GM10248 (cell line): Measurements from ENCODE around the gene FMNL3.

ENCODE experiments used
- CTCF ChIA-PET: fragments of 300-600 bp; sonication (Branson Sonifier 250); formaldehyde crosslinking; extraction: SDS; loops from one replicate; lab custom pipeline; 2021; ENCODE audit warnings: antibody characterized with exemption; lab: Yijun Ruan, JAX
- POLR2A ChIA-PET: fragments of 350-650 bp; sonication (Branson Sonifier 250); formaldehyde crosslinking; extraction: SDS; loops from one replicate; lab custom pipeline; 2020; ENCODE audit warnings: antibody characterized with exemption; lab: Yijun Ruan, JAX
- DNase-seq: peaks from one replicate; pipeline ENCODE4 v3.0.0; 2012; ENCODE audit errors: extremely low spot score
- TF ChIP-seq, protein P1 (sequence below): IDR thresholded peaks from 2 replicates; pipeline ENCODE4 v1.5.1; 2012; ENCODE audit warnings: mild to moderate bottlenecking, low read depth; ENCODE audit errors: extremely low read depth, missing control alignments, control extremely low read depth

The FMNL3 gene

GRCh38 chr12:49702009-49702408 is 5.2 kb downstream of the FMNL3 start:
- no peak for DNase-seq
- TF ChIP-seq, protein P1, sequence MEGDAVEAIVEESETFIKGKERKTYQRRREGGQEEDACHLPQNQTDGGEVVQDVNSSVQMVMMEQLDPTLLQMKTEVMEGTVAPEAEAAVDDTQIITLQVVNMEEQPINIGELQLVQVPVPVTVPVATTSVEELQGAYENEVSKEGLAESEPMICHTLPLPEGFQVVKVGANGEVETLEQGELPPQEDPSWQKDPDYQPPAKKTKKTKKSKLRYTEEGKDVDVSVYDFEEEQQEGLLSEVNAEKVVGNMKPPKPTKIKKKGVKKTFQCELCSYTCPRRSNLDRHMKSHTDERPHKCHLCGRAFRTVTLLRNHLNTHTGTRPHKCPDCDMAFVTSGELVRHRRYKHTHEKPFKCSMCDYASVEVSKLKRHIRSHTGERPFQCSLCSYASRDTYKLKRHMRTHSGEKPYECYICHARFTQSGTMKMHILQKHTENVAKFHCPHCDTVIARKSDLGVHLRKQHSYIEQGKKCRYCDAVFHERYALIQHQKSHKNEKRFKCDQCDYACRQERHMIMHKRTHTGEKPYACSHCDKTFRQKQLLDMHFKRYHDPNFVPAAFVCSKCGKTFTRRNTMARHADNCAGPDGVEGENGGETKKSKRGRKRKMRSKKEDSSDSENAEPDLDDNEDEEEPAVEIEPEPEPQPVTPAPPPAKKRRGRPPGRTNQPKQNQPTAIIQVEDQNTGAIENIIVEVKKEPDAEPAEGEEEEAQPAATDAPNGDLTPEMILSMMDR = no peak
- ChIA-PET CTCF (interaction anchor here (3.9 to 18.2 kb wide), 4 partner anchors 12 to 64 kb away, joined by 13 to 350 read pairs (median 87); no protein-coding TSS in a partner anchor), POLR2A (interaction anchor here (1.1 kb wide), 1 partner anchor 39 kb away, joined by 3 read pairs; the partner anchor contains the start of gene TMBIM6)

- CTCF ChIA-PET = interaction anchor here (0.7 to 2.0 kb wide), 13 partner anchors 9 to 142 kb away, joined by 3 to 10 read pairs (median 3); no protein-coding TSS in a partner anchor
- TF ChIP-seq, protein P1 = no peak
- POLR2A ChIA-PET = interaction anchor here (0.8 to 1.0 kb wide), 2 partner anchors 8 to 26 kb away, joined by 3 read pairs; partner anchors contain the start of gene FMNL3
- peak; percentile 71 for DNase-seq
These were observed 8.3 kb downstream of the FMNL3 start for GRCh38 chr12:49698619-49699545.

- ChIA-PET POLR2A (interaction anchor here (0.6 to 0.9 kb wide), 2 partner anchors 8 to 50 kb away, joined by 3 to 6 read pairs; no protein-coding TSS in a partner anchor), CTCF (interaction anchor here (0.8 to 2.0 kb wide), 11 partner anchors 8 to 62 kb away, joined by 3 to 8 read pairs (median 4); no protein-coding TSS in a partner anchor)
- DNase-seq = no peak
- TF ChIP-seq, protein P1 = no peak
These were observed 9.4 kb downstream of the FMNL3 start for GRCh38 chr12:49697808-49698207.

DNA sequence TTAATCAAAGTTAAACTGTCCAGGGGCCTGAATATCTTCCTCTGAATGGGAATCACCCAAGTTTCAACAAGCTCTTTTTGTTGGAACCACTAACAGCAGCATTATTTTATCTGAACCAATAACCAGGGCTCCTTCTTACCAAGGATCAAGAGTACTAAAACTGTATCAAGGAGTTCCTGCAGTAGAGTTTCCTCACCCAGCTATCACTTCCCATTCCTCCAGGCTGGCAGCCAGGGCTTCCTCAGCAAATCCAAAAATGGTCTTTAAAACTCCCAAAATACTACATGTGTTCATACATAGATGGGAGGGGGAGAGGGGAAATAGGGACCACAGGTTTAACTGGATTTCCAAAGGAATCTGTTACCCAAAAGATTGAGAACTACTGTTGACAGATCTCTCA is 10.5 kb downstream of the FMNL3 start:
- ChIA-PET CTCF (interaction anchor here (0.8 to 2.0 kb wide), 10 partner anchors 8 to 66 kb away, joined by 3 to 8 read pairs (median 5); no protein-coding TSS in a partner anchor), POLR2A (interaction anchor here (0.7 kb wide), 1 partner anchor 642 kb away, joined by 3 read pairs; no protein-coding TSS in a partner anchor)

DNA sequence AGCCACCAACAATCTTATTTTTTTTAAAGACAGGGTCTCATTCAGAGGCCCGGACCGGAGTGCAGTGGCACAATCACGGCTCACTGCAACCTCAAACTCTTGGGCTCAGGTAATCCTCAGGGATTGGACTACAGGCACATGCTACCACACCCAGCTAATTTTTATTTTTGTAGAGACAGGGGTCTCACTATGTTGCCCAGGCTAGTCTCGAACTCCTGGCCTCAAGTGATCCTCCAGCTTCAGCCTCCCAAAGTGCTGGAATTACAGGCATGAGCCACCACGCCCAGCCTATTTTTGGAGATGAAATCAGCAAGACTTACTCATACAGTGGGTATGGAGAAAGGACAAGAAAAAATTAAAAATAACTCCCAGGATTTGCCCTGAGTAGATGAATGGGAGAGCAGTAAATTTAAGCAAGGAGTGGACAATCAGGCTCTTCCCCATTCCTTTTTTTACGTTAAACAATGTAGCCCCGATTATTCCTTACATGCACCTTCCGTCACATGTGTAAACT is 13.2 kb downstream of the FMNL3 start:
- TF ChIP-seq, protein P1 = no peak
- ChIA-PET POLR2A (no interaction called here), CTCF (interaction anchor here (0.9 to 1.4 kb wide), 2 partner anchors 9 kb away, joined by 3 to 4 read pairs; no protein-coding TSS in a partner anchor)
- no peak for DNase-seq

More for the DNA sequence above, 10.5 kb downstream of the FMNL3 start:
- TF ChIP-seq, protein P1 = no peak
- DNase-seq = no peak

DNA sequence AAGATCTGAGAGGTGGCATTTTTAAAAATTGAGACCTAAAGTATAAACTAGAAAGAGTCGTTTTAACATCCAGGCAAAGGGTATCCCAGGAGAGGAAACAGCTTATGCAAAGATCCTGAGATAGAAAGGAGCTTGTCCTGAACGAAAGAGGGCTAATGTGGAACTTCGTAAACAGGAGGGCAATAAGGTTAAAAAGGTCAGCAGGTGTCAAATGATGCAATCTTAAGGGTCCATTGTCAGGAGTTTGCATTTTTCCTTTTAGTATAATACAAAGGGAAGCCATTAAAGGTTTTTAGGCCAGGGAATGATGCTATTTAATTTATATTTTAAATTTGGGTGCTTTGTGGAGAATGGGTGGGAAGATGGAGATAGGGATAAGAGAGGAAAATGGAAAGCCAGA is 14.4 kb downstream of the FMNL3 start:
- DNase-seq = no peak
- POLR2A ChIA-PET = no interaction called here
- TF ChIP-seq, protein P1 = no peak
- CTCF ChIA-PET = interaction anchor here (1.4 to 10.7 kb wide), 8 partner anchors 10 to 55 kb away, joined by 4 to 93 read pairs (median 6); partner anchors contain the start of gene TMBIM6
